Panc1 (cell line): ENCODE measurements around the gene PM20D1. TPM values are rescaled to one million over a fixed set of nuclear protein-coding genes. Genes with fewer than 3 reads are reported as not detected.

Experiments
- ATAC-seq: fragments of 200-7000 bp; cut with Tn5 transposase; 2 replicates; pipeline ENCODE4 v1.9.1; 2020; ENCODE audit warnings: mild to moderate bottlenecking, moderate library complexity
- Bru-seq: library from RNA; stranded (reverse); fragments of 400-500 nt; gene quantifications from one replicate; lab custom pipeline; 2021; lab: Mats Ljungman, UMichigan
- BruChase-seq, 2 experiments: library from RNA; stranded (reverse); fragments of 400-500 nt; gene quantifications; one replicate each; lab custom pipeline; 2021; lab: Mats Ljungman, UMichigan
- BruUV-seq: library from RNA; stranded (reverse); fragments of 400-500 nt; replicated peaks from 2 replicates; lab custom pipeline; 2021; lab: Mats Ljungman, UMichigan
- CTCF ChIA-PET: fragments of 300-600 bp; sonication (Branson Sonifier 250); formaldehyde crosslinking; loops from one replicate; lab custom pipeline; 2022; ENCODE audit warnings: antibody characterized with exemption; lab: Charles Lee
- POLR2A ChIA-PET: fragments of 300-600 bp; sonication (Branson Sonifier 250); formaldehyde crosslinking; loops from one replicate; lab custom pipeline; 2022; ENCODE audit warnings: antibody characterized with exemption; lab: Charles Lee
- DNase-seq: peaks from one replicate; pipeline ENCODE4 v3.0.0-alpha.2; 2010; ENCODE audit warnings: low read depth, low spot score
- H3K27ac ChIP-seq: 2 replicates; pipeline ENCODE4 v1.5.1; 2011; ENCODE audit warnings: mild to moderate bottlenecking, low read length, inconsistent platforms
- H3K27me3 ChIP-seq: fragments of 200-500 bp; sonication (Bioruptor generic); 2 replicates; pipeline ENCODE4 v1.6.0; 2014; ENCODE audit warnings: low read length, inconsistent platforms; ENCODE audit not compliant: control insufficient read depth, insufficient read depth
- H3K36me3 ChIP-seq: fragments of 200-500 bp; sonication (Bioruptor generic); 2 replicates; pipeline ENCODE4 v1.5.1; 2014; ENCODE audit warnings: inconsistent platforms, mild to moderate bottlenecking, low read length, moderate library complexity; ENCODE audit not compliant: control insufficient read depth, insufficient read depth
- H3K4me1 ChIP-seq: 2 replicates; pipeline ENCODE4 v1.5.1; 2011; ENCODE audit warnings: inconsistent platforms, mild to moderate bottlenecking, low read length, moderate library complexity; ENCODE audit not compliant: control insufficient read depth, insufficient read depth
- H3K4me3 ChIP-seq, 2 experiments: 2 replicates each; pipeline ENCODE4 v1.5.1; 2011 to 2012; ENCODE audit warnings: low read depth in 2 of 2, low read length in 2 of 2, mild to moderate bottlenecking in 2 of 2, inconsistent platforms in 1 of 2, moderate library complexity in 1 of 2
- H3K9me3 ChIP-seq: fragments of 200-500 bp; sonication (Bioruptor generic); 2 replicates; pipeline ENCODE4 v1.5.1; 2014; ENCODE audit warnings: low read depth, mild to moderate bottlenecking, inconsistent platforms, low read length, moderate library complexity; ENCODE audit not compliant: control insufficient read depth, insufficient read depth
- CTCF ChIP-seq: fragments of 450-650 bp; IDR thresholded peaks from 2 replicates; pipeline ENCODE4 v1.5.1; 2017; ENCODE audit warnings: mild to moderate bottlenecking
- POLR2AphosphoS5 ChIP-seq: IDR thresholded peaks from 2 replicates; pipeline ENCODE4 v1.6.1; 2012; ENCODE audit warnings: mild to moderate bottlenecking, low read depth, low read length, moderate library complexity
- SIN3A ChIP-seq: IDR thresholded peaks from 2 replicates; pipeline ENCODE4 v1.6.1; 2012; ENCODE audit warnings: low read depth, mild to moderate bottlenecking, low read length, moderate library complexity, borderline replicate concordance; ENCODE audit not compliant: insufficient read depth
- TCF7L2 ChIP-seq: IDR thresholded peaks from 2 replicates; pipeline ENCODE4 v1.6.1; 2011; ENCODE audit warnings: mild to moderate bottlenecking, low read depth, low read length, inconsistent platforms
- in situ Hi-C: cut with HindIII; loops from 2 replicates; pipeline ENCODE4 v1.10.0; 2016; ENCODE audit warnings: low sequenced_read_pairs, low pct_unique_long_range_greater_than_20kb
- intact Hi-C: fragments of 100-400 bp; cut with micrococcal nuclease; formaldehyde crosslinking; loops from one replicate; pipeline ENCODE4 v1.10.0; 2022; ENCODE audit not compliant: unreplicated experiment
- long read RNA-seq: library from polyadenylated mRNA; unstranded; transcript quantifications from one replicate; pipeline ENCODE4 v2.0.0, GENCODE V29; 2021; ENCODE audit not compliant: unreplicated experiment
- polyA plus RNA-seq: library from polyadenylated mRNA; unstranded; fragments of >200 nt; gene quantifications from one replicate; pipeline ENCODE4 v1.2.1, GENCODE V29; 2012; ENCODE audit warnings: missing spikeins; ENCODE audit not compliant: insufficient read length
- total RNA-seq: library from RNA; stranded (reverse); gene quantifications from one replicate; pipeline ENCODE4 v1.2.1, GENCODE V29; 2021; ENCODE audit not compliant: unreplicated experiment
- TF ChIP-seq, protein P1 (sequence below), 2 experiments: IDR thresholded peaks; 2 replicates each; pipeline ENCODE4 v1.6.1; 2011 to 2012; ENCODE audit warnings: low read depth in 2 of 2, control low read depth in 1 of 2, low read length in 1 of 2, mild to moderate bottlenecking in 1 of 2, moderate library complexity in 1 of 2; ENCODE audit not compliant: insufficient read depth in 1 of 2

The PM20D1 gene, protein sequence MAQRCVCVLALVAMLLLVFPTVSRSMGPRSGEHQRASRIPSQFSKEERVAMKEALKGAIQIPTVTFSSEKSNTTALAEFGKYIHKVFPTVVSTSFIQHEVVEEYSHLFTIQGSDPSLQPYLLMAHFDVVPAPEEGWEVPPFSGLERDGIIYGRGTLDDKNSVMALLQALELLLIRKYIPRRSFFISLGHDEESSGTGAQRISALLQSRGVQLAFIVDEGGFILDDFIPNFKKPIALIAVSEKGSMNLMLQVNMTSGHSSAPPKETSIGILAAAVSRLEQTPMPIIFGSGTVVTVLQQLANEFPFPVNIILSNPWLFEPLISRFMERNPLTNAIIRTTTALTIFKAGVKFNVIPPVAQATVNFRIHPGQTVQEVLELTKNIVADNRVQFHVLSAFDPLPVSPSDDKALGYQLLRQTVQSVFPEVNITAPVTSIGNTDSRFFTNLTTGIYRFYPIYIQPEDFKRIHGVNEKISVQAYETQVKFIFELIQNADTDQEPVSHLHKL
- total RNA-seq = 0.13 TPM
- polyA plus RNA-seq = 0.35 TPM
- percentile 18 among the genes with signal in this experiment for Bru-seq, nascent RNA
- BruChase-seq, experiment 1, labeled RNA remaining after a 2-hour chase = percentile 19 among the genes with signal in this experiment
- BruChase-seq, experiment 2, labeled RNA remaining after a 6-hour chase = percentile 8 among the genes with signal in this experiment
- long read RNA-seq = 0 reads

DNA sequence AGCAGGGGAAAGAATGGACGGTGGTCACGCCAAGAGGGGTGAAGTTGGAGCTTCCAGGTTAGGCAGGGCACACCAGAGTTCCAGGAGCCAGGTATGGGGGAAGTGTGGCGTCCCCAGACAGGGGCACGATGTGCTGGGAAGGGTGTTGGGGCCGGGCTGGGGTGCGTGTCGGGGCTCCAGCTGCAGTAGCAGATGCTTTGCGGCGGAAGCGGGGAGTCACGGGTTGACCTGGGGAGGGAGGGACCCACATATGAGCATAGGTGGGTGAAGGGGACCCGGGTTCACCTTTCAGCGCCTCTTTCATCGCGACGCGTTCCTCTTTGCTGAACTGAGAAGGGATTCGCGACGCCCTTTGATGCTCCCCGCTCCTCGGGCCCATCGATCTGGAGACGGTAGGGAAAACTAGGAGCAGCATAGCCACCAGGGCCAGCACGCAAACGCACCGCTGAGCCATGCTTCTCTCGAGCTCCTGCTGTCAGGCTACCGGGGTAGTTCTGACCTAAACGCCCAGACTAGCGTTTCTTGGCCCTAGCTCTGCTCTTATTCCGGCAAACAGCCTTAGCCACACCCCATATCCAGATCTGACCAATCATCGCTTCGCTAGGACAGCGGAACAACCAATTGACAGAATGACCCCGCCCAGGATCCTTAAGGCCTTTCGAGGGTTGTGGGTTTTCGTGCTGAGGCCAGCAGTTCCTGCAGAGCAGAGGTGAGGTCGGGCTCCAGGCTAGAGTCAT is at the start of gene PM20D1:
TSS of gene PM20D1 (minus strand) at position 514 of the 737 bp plus-strand sequence. CDS start at position 454, 60 bp downstream.
- intact Hi-C loops = no loop called here
- BruUV-seq = no TSS peak
- CTCF ChIA-PET = interaction anchor here (1.3 kb wide), 1 partner anchor 128 kb away, joined by 4 read pairs; no protein-coding TSS in a partner anchor
- DNase-seq (peak; percentile 79), ATAC-seq (peak; percentile 100)
- TF ChIP-seq, protein P1, sequence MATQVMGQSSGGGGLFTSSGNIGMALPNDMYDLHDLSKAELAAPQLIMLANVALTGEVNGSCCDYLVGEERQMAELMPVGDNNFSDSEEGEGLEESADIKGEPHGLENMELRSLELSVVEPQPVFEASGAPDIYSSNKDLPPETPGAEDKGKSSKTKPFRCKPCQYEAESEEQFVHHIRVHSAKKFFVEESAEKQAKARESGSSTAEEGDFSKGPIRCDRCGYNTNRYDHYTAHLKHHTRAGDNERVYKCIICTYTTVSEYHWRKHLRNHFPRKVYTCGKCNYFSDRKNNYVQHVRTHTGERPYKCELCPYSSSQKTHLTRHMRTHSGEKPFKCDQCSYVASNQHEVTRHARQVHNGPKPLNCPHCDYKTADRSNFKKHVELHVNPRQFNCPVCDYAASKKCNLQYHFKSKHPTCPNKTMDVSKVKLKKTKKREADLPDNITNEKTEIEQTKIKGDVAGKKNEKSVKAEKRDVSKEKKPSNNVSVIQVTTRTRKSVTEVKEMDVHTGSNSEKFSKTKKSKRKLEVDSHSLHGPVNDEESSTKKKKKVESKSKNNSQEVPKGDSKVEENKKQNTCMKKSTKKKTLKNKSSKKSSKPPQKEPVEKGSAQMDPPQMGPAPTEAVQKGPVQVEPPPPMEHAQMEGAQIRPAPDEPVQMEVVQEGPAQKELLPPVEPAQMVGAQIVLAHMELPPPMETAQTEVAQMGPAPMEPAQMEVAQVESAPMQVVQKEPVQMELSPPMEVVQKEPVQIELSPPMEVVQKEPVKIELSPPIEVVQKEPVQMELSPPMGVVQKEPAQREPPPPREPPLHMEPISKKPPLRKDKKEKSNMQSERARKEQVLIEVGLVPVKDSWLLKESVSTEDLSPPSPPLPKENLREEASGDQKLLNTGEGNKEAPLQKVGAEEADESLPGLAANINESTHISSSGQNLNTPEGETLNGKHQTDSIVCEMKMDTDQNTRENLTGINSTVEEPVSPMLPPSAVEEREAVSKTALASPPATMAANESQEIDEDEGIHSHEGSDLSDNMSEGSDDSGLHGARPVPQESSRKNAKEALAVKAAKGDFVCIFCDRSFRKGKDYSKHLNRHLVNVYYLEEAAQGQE (IDR thresholded peaks at IDR 0.05; ENCODE audit: insufficient read depth in 1 of 2, low read depth in 2 of 2, low read length in 1 of 2) = no peak
- no peak for TF ChIP-seq CTCF
- peak; percentile 93 for TF ChIP-seq TCF7L2
- TF ChIP-seq POLR2AphosphoS5 = no peak
- no peak for TF ChIP-seq SIN3A
- peak within 1 kb of the TSS; percentile 60 to 86 for H3K4me3 ChIP-seq
- H3K9me3 ChIP-seq = 0 out of 2 replicates have a peak, but pooled peaks cover 11% of the 10 kb centered on the region
- H3K27me3 ChIP-seq = 0 out of 2 replicates have a peak, but pooled peaks cover 4% of the 10 kb centered on the region
- POLR2A ChIA-PET = no interaction called here
- H3K4me1 ChIP-seq = peaks cover 3% of the 10 kb centered on the region; the same call in 1 of the 2 replicates
- no peaks in the 10 kb centered on the region for H3K36me3 ChIP-seq
- in situ Hi-C loops = no loop called here
- H3K27ac ChIP-seq = peak within 1 kb of the TSS; percentile 57; the same call in 1 of the 2 replicates

DNA sequence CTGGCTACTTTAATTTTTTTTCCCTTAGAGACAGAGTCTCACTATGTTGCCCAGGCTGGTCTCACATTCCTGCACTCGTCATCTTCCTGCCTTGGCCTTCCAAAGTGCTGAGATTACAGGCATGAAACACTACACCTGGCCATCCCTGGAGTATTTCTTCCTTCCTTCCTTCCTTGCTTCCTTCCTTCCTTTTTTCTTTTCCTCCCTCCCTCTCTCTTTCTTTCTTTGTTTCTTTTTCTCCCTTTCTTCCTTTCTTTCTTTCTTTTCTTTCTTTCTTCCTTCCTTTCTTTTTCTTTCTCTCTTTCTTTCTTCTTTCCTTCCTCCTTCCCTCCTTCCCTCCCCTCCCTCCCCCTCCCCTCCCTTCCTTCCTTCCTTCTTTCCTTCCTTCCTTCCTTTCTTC is 46.4 kb upstream of the PM20D1 start:
- no peak for TF ChIP-seq CTCF
- TF ChIP-seq TCF7L2 = no peak
- TF ChIP-seq SIN3A = no peak
- TF ChIP-seq POLR2AphosphoS5 = no peak
- TF ChIP-seq, protein P1 (IDR thresholded peaks at IDR 0.05; ENCODE audit: insufficient read depth in 1 of 2, low read depth in 2 of 2, low read length in 1 of 2) = no peak
- no peaks in the 10 kb centered on the region for H3K27me3 ChIP-seq
- no peaks in the 10 kb centered on the region for H3K4me1 ChIP-seq
- intact Hi-C loops (no loop called here), in situ Hi-C loops (no loop called here)
- DNase-seq (no peak), ATAC-seq (no peak)
- no peaks in the 10 kb centered on the region for H3K9me3 ChIP-seq
- ChIA-PET POLR2A (no interaction called here), CTCF (interaction anchor here (0.5 to 0.6 kb wide), 2 partner anchors 127 to 222 kb away, joined by 11 read pairs; no protein-coding TSS in a partner anchor)
- BruUV-seq = no TSS peak
- no peak overlapping the region for H3K4me3 ChIP-seq
- no peak overlapping the region for H3K27ac ChIP-seq
- no peaks in the 10 kb centered on the region for H3K36me3 ChIP-seq
